Osteoblast (primary cell): ENCODE measurements around the gene RAB25. TPM values are rescaled to one million over a fixed set of nuclear protein-coding genes. Genes with fewer than 3 reads are reported as not detected.

Source experiments
- DNase-seq: peaks from one replicate; pipeline ENCODE4 v3.0.0; 2011; ENCODE audit warnings: low spot score, mixed read lengths; ENCODE audit not compliant: insufficient read length; ENCODE audit errors: missing footprints
- H2AFZ ChIP-seq: 2 replicates; pipeline ENCODE4 v1.6.0; 2011; ENCODE audit warnings: mild to moderate bottlenecking, low read length
- H3K27ac ChIP-seq: 2 replicates; pipeline ENCODE4 v1.5.1; 2011; ENCODE audit warnings: mild to moderate bottlenecking, low read depth, low read length, moderate library complexity
- H3K27me3 ChIP-seq: 2 replicates; pipeline ENCODE4 v1.6.0; 2012; ENCODE audit warnings: mild to moderate bottlenecking, control low read depth, inconsistent platforms, low read length, moderate library complexity; ENCODE audit not compliant: insufficient read depth
- H3K36me3 ChIP-seq: 2 replicates; pipeline ENCODE4 v1.5.1; 2011; ENCODE audit warnings: mild to moderate bottlenecking, low read length, control low read depth, moderate library complexity; ENCODE audit not compliant: insufficient read depth
- H3K4me1 ChIP-seq: 2 replicates; pipeline ENCODE4 v1.5.1; 2011; ENCODE audit warnings: mild to moderate bottlenecking, low read length, control low read depth, moderate library complexity; ENCODE audit not compliant: insufficient read depth
- H3K4me2 ChIP-seq: 2 replicates; pipeline ENCODE4 v1.6.0; 2011; ENCODE audit warnings: mild to moderate bottlenecking, low read length; ENCODE audit not compliant: insufficient read depth
- H3K4me3 ChIP-seq: fragments of 200-600 bp; sonication (generic); 3 replicates; pipeline ENCODE4 v1.5.1; 2012; ENCODE audit warnings: mild to moderate bottlenecking, low read length, inconsistent platforms; ENCODE audit not compliant: insufficient read depth
- H3K79me2 ChIP-seq: 2 replicates; pipeline ENCODE4 v1.6.0; 2012; ENCODE audit warnings: mild to moderate bottlenecking, low read length, control low read depth, inconsistent platforms; ENCODE audit not compliant: insufficient read depth
- H3K9me3 ChIP-seq: 2 replicates; pipeline ENCODE4 v1.5.1; 2011; ENCODE audit warnings: low read depth, low read length, control low read depth
- H4K20me1 ChIP-seq: 2 replicates; pipeline ENCODE4 v1.6.0; 2012; ENCODE audit warnings: mild to moderate bottlenecking, low read length, control low read depth; ENCODE audit not compliant: insufficient read depth
- total RNA-seq: library from RNA; depleted of rRNA; stranded (reverse); fragments of >200 nt; gene quantifications from 2 replicates; pipeline ENCODE4 v1.2.3, GENCODE V29; 2012
- TF ChIP-seq, protein P1 (sequence below): IDR thresholded peaks from 2 replicates; pipeline ENCODE4 v1.5.1; 2011; ENCODE audit warnings: mild to moderate bottlenecking, low read depth, low read length, moderate library complexity; ENCODE audit errors: extremely low read depth

Gene RAB25
- total RNA-seq, 1 donor = not detected

DNA sequence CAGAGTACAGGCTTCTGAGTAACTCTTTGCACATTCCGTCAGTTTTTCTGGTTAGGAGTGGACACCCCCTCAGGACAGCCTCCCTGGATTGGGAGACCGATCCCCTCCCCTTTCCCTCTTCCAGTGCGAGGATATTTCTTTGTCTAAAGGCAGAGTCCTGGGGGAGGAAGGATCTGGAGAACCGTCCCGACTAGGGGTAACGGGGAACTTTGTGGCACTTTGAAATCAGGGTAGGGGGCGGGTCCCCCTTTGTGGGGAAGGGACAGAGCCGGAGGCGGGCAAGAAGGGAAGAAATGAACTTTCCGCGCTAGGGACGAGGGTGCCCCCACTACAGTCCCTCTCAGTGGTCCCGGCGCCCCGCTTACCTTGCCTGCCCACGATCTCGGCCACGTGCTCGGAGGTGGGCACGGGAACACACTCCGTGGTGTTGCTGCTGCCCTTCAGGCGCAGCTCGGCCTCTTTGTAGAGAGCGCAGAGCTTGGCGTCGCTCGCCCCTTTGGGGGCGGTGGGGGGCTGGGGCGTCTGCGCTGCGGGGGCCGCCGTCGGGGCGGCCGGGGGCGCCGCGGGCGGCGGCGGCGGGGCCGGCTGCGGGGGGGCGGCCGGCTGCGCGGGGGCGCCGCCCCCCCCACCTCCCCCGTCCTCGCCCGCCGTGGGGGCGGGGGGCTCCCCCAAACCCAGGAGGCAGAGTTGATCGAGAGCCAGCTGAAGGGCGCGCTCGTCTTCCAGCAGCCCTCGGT lies 20.4 kb downstream of the RAB25 start:
- Histone ChIP-seq H3K79me2 (no peaks in the 10 kb centered on the region), H3K4me3 (peak overlapping the region; percentile 88), H2AFZ (peak overlapping the region; percentile 78), H3K36me3 (no peaks in the 10 kb centered on the region), H3K27ac (no peak overlapping the region), H3K4me2 (peak overlapping the region; percentile 89), H3K27me3 (peaks cover 4% of the 10 kb centered on the region), H3K4me1 (peaks cover 14% of the 10 kb centered on the region), H3K9me3 (no peaks in the 10 kb centered on the region), H4K20me1 (no peaks in the 10 kb centered on the region)
- TF ChIP-seq, protein P1, sequence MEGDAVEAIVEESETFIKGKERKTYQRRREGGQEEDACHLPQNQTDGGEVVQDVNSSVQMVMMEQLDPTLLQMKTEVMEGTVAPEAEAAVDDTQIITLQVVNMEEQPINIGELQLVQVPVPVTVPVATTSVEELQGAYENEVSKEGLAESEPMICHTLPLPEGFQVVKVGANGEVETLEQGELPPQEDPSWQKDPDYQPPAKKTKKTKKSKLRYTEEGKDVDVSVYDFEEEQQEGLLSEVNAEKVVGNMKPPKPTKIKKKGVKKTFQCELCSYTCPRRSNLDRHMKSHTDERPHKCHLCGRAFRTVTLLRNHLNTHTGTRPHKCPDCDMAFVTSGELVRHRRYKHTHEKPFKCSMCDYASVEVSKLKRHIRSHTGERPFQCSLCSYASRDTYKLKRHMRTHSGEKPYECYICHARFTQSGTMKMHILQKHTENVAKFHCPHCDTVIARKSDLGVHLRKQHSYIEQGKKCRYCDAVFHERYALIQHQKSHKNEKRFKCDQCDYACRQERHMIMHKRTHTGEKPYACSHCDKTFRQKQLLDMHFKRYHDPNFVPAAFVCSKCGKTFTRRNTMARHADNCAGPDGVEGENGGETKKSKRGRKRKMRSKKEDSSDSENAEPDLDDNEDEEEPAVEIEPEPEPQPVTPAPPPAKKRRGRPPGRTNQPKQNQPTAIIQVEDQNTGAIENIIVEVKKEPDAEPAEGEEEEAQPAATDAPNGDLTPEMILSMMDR = no peak
- DNase-seq = peak; percentile 87

DNA sequence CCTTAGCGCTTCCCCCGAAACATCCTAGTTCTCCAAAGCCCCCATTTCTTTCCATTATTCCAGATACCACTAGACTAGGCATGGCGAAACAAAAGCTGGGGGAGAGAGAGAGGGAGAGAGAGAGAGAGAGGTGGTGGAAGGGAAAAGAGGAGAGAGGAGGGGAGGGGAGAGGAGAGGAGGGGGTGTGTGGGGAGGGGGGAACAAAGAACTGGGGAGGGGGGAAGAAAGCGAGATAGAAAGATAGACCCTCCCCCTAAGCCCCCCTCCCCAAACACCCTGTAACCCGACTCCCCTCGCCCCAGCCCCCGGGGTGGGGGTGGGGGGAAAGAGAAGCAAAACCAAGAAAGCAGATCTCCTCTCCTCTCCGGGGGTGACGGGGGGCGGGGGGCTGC lies 21.0 kb downstream of the RAB25 start:
- DNase-seq = peak; percentile 92
- TF ChIP-seq, protein P1 = no peak
- H3K36me3 ChIP-seq = no peaks in the 10 kb centered on the region
- H2AFZ ChIP-seq = no peak overlapping the region
- H3K9me3 ChIP-seq = no peaks in the 10 kb centered on the region
- no peak overlapping the region for H3K27ac ChIP-seq
- H3K4me3 ChIP-seq = peak overlapping the region; percentile 88
- H3K27me3 ChIP-seq = peaks cover 4% of the 10 kb centered on the region
- peak overlapping the region; percentile 89 for H3K4me2 ChIP-seq
- H4K20me1 ChIP-seq = no peaks in the 10 kb centered on the region
- peaks cover 14% of the 10 kb centered on the region for H3K4me1 ChIP-seq
- no peaks in the 10 kb centered on the region for H3K79me2 ChIP-seq

DNA sequence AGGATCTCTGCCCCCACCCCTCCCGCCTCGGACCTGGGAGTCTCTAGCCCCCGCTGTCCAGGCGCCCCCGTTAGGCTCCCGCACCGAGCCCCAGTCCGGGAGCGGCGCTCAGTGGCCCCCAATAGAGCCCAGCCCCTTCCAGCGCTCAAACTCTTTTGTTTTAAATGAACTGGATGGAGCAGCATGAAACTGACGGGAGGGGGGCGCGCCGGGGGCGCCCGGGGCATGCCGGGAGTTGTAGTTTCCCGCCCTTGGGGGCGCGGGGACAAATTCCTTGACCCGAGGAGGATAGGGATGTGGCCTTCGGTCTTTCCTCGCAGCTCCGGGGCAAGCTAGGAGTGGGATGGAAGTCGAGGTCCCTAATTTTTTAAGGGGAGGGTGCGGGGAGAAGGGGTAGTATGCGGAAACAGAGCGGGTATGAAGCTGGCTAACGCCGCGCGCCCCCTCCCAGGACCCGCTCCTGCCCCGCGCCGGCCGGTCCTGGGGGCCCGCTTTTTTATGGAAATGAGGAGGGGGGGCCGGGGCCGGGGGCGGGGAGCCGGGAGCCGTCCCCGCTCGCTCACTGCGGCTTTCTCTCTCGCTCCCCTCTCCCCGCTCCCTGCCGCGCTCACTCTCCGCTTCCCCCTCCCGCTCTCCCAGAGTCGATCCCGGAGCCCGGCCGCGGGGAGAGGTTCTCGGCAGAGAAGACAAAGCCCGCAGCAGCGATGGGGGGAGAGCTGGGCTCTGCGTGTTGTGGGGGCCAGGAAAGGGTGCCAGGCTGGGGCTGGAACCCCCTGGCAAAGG lies 21.5 kb downstream of the RAB25 start, which contains the start of gene MEX3A:
Gene MEX3A (minus strand): TSS at position 157 of the 783 bp plus-strand sequence. CDS start 467 bp downstream, outside the sequence.
- Histone ChIP-seq H3K27me3 (peaks cover 4% of the 10 kb centered on the region), H3K9me3 (no peaks in the 10 kb centered on the region), H2AFZ (peak within 1 kb of the TSS; percentile 96), H3K4me3 (peak within 1 kb of the TSS; percentile 88), H3K79me2 (no peaks in the 10 kb centered on the region), H3K4me1 (peaks cover 14% of the 10 kb centered on the region), H3K36me3 (no peaks in the 10 kb centered on the region), H3K4me2 (peak within 1 kb of the TSS; percentile 89), H3K27ac (no peak within 1 kb of the TSS), H4K20me1 (no peaks in the 10 kb centered on the region)
- DNase-seq = peak; percentile 100
- TF ChIP-seq, protein P1 = no peak
